ENCODE data around the gene ARSD. TPM values are rescaled to one million over a fixed set of nuclear protein-coding genes. Genes with fewer than 3 reads are reported as not detected.

ARSD gene, protein sequence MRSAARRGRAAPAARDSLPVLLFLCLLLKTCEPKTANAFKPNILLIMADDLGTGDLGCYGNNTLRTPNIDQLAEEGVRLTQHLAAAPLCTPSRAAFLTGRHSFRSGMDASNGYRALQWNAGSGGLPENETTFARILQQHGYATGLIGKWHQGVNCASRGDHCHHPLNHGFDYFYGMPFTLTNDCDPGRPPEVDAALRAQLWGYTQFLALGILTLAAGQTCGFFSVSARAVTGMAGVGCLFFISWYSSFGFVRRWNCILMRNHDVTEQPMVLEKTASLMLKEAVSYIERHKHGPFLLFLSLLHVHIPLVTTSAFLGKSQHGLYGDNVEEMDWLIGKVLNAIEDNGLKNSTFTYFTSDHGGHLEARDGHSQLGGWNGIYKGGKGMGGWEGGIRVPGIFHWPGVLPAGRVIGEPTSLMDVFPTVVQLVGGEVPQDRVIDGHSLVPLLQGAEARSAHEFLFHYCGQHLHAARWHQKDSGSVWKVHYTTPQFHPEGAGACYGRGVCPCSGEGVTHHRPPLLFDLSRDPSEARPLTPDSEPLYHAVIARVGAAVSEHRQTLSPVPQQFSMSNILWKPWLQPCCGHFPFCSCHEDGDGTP
- total RNA-seq = 10 to 100 TPM in 1 of 2 donors, 1 to 10 TPM in 1; 5.7 to 12.0 TPM

DNA sequence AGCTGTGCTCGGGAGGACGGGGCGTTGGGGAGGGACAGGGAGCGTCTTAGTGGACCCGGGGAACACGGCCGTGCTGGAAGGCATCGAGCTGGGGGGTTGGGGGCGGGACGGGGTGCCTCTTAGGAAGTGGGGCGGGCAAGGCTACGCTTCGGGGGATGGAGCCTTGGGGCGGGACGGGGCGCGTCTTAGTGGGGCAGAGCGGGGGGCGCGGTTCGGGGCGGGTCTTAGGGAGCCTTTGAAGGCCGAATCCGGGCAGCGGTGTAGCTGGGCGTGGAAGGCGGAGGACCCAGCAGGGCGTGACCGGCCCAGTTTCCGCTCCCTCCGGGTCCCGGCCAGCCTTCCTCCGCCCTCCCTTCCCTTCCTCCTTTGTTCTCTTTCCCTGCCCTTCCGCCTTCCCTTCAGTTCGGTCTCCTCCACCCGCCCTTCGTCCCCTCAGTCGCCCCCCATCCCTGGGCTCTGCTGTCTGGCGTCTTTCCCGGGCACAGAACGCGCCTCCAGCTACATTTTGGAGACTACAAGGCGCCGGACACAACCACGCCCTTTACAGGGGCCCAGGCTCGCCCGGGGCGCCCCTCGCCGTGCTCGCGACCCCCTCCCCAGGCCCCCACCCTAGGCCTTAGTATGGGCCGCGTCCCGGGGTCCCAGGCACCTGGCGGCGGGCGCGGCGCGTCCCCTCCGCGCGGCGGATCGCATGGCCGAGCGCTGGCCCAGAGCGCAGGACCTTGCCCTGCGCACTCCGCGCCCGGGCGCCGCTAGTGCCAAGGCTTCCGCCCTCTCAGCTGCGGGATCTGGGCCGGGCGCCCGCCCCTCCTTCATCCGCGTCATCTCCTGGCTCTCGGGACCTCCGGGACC lies at the start of gene ARSD:
ARSD (minus strand) TSS at position 757 of the 852 bp plus-strand sequence; CDS start at position 693, 64 bp downstream.

Other genes starting within 250 kb of the ARSD start
- 100 to 1,000 TPM; 205 to 364 TPM for gene CD99, start 238.0 kb downstream of the ARSD start, total RNA-seq
- under 1 TPM in 1 of 2 donors, not detected in 1; 0.69 TPM for gene XG, start 177.3 kb downstream of the ARSD start, total RNA-seq
- 10 to 100 TPM; 36.6 to 44.0 TPM for gene GYG2, start 100.4 kb downstream of the ARSD start, total RNA-seq
- under 1 TPM in 1 of 2 donors, not detected in 1; under 0.01 TPM for gene ARSH, start 77.2 kb upstream of the ARSD start, total RNA-seq
- not detected for gene ARSF, start 112.1 kb upstream of the ARSD start, total RNA-seq